Measurements from ENCODE around the gene RUNX3.

Gene RUNX3

GRCh38 chr1:24898909-24899439, 31.1 kb downstream of the RUNX3 start:
- H3K9me2 ChIP-seq (replicated peaks; ENCODE audit: control insufficient read depth, low read length), result no peaks in the 10 kb centered on the region
- no peaks in the 10 kb centered on the region for H3K79me2 ChIP-seq (ENCODE audit: control insufficient read depth, low read length)
- H3K27ac ChIP-seq (ENCODE audit: low read depth, low read length), result no peak overlapping the region
- no peaks in the 10 kb centered on the region; the same call in 1 of the 2 replicates for H3K36me3 ChIP-seq (ENCODE audit: control insufficient read depth, low read length)
- no peaks in the 10 kb centered on the region for H3K4me1 ChIP-seq (ENCODE audit: control insufficient read depth, low read length)
- no peaks in the 10 kb centered on the region; the same call in 1 of the 2 replicates for H4K20me1 ChIP-seq (ENCODE audit: control insufficient read depth, insufficient read depth, low read depth, low read length)
- no peak overlapping the region for H3K4me3 ChIP-seq (ENCODE audit: low read length)
- no peaks in the 10 kb centered on the region for H3F3A ChIP-seq (ENCODE audit: control insufficient read depth, insufficient read depth)
- H3K9me3 ChIP-seq (ENCODE audit: control insufficient read depth, insufficient read depth, low read length), result no peaks in the 10 kb centered on the region
- TF ChIP-seq EZH2phosphoT487 (IDR thresholded peaks at IDR 0.05; ENCODE audit: borderline replicate concordance, low read length), result no peak
- no peak for TF ChIP-seq CTCF (IDR thresholded peaks at IDR 0.05; ENCODE audit: low read depth, low read length, poor library complexity, severe bottlenecking)
- H3K27me3 ChIP-seq (ENCODE audit: control insufficient read depth, low read length), result no peaks in the 10 kb centered on the region
- no peak overlapping the region for H3K4me2 ChIP-seq (ENCODE audit: low read length)

GRCh38 chr1:24898152-24898908, 31.7 kb downstream of the RUNX3 start:
- Histone ChIP-seq H3K27me3 (ENCODE audit: control insufficient read depth, low read length) (no peaks in the 10 kb centered on the region), H3K9me2 (replicated peaks; ENCODE audit: control insufficient read depth, low read length) (no peaks in the 10 kb centered on the region), H3K4me3 (ENCODE audit: low read length) (no peak overlapping the region), H3K4me2 (ENCODE audit: low read length) (no peak overlapping the region), H4K20me1 (ENCODE audit: control insufficient read depth, insufficient read depth, low read depth, low read length) (no peaks in the 10 kb centered on the region; the same call in 1 of the 2 replicates), H3K79me2 (ENCODE audit: control insufficient read depth, low read length) (no peaks in the 10 kb centered on the region), H3K4me1 (ENCODE audit: control insufficient read depth, low read length) (no peaks in the 10 kb centered on the region), H3K36me3 (ENCODE audit: control insufficient read depth, low read length) (no peaks in the 10 kb centered on the region; the same call in 1 of the 2 replicates), H3K9me3 (ENCODE audit: control insufficient read depth, insufficient read depth, low read length) (no peaks in the 10 kb centered on the region), H3K27ac (ENCODE audit: low read depth, low read length) (no peak overlapping the region), H3F3A (ENCODE audit: control insufficient read depth, insufficient read depth) (no peaks in the 10 kb centered on the region)
- TF ChIP-seq EZH2phosphoT487 (IDR thresholded peaks at IDR 0.05; ENCODE audit: borderline replicate concordance, low read length) (no peak), CTCF (IDR thresholded peaks at IDR 0.05; ENCODE audit: low read depth, low read length, poor library complexity, severe bottlenecking) (peak; percentile 98)

- H3K9me2 ChIP-seq (replicated peaks; ENCODE audit: control insufficient read depth, low read length), result no peaks in the 10 kb centered on the region
- H3K9me3 ChIP-seq (ENCODE audit: control insufficient read depth, insufficient read depth, low read length), result peaks cover 7% of the 10 kb centered on the region; the same call in 1 of the 2 replicates
- no peaks in the 10 kb centered on the region for H3K27me3 ChIP-seq (ENCODE audit: control insufficient read depth, low read length)
- no peaks in the 10 kb centered on the region for H3K4me1 ChIP-seq (ENCODE audit: control insufficient read depth, low read length)
- no peaks in the 10 kb centered on the region; the same call in 1 of the 2 replicates for H4K20me1 ChIP-seq (ENCODE audit: control insufficient read depth, insufficient read depth, low read depth, low read length)
- TF ChIP-seq EZH2phosphoT487 (IDR thresholded peaks at IDR 0.05; ENCODE audit: borderline replicate concordance, low read length), result no peak
- H3K4me3 ChIP-seq (ENCODE audit: low read length), result no peak overlapping the region
- no peaks in the 10 kb centered on the region for H3K79me2 ChIP-seq (ENCODE audit: control insufficient read depth, low read length)
- no peak overlapping the region for H3K27ac ChIP-seq (ENCODE audit: low read depth, low read length)
- no peaks in the 10 kb centered on the region; the same call in 1 of the 2 replicates for H3K36me3 ChIP-seq (ENCODE audit: control insufficient read depth, low read length)
- no peaks in the 10 kb centered on the region for H3F3A ChIP-seq (ENCODE audit: control insufficient read depth, insufficient read depth)
- H3K4me2 ChIP-seq (ENCODE audit: low read length), result no peak overlapping the region
Observed at GRCh38 chr1:24897263-24898151, 32.6 kb downstream of the RUNX3 start.
